Skeletal muscle satellite cell (primary cell): ENCODE measurements around the gene CLINT1.

ENCODE experiments used
- H3K27me3 ChIP-seq: 2 replicates; pipeline ENCODE4 v1.7.0; 2013; ENCODE audit warnings: low read length; ENCODE audit not compliant: control insufficient read depth, insufficient read depth
- H3K36me3 ChIP-seq: 2 replicates; pipeline ENCODE4 v1.7.0; 2013; ENCODE audit warnings: mild to moderate bottlenecking, control low read depth, low read length; ENCODE audit not compliant: insufficient read depth
- H3K4me1 ChIP-seq: 2 replicates; pipeline ENCODE4 v1.7.0; 2013; ENCODE audit warnings: low read length; ENCODE audit not compliant: control insufficient read depth, insufficient read depth
- H3K4me2 ChIP-seq: 2 replicates; pipeline ENCODE4 v1.7.0; 2013; ENCODE audit warnings: mild to moderate bottlenecking, low read length
- H3K4me3 ChIP-seq: 2 replicates; pipeline ENCODE4 v1.7.0; 2013; ENCODE audit warnings: low read length
- H3K9ac ChIP-seq: 2 replicates; pipeline ENCODE4 v1.7.0; 2013; ENCODE audit warnings: mild to moderate bottlenecking, low read depth, low read length, moderate library complexity
- H3K9me3 ChIP-seq: replicated peaks from 2 replicates; pipeline ENCODE4 v1.7.0; 2013; ENCODE audit warnings: mild to moderate bottlenecking, control low read depth, low read length

The CLINT1 gene

GRCh38 chr5:157817387-157817702 is 41.6 kb downstream of the CLINT1 start:
- peaks cover 28% of the 10 kb centered on the region for H3K36me3 ChIP-seq
- H3K9ac ChIP-seq = no peak overlapping the region
- H3K27me3 ChIP-seq = no peaks in the 10 kb centered on the region
- H3K9me3 ChIP-seq = no peaks in the 10 kb centered on the region
- no peak overlapping the region for H3K4me2 ChIP-seq
- H3K4me1 ChIP-seq = peaks cover 26% of the 10 kb centered on the region
- H3K4me3 ChIP-seq = no peak overlapping the region

DNA sequence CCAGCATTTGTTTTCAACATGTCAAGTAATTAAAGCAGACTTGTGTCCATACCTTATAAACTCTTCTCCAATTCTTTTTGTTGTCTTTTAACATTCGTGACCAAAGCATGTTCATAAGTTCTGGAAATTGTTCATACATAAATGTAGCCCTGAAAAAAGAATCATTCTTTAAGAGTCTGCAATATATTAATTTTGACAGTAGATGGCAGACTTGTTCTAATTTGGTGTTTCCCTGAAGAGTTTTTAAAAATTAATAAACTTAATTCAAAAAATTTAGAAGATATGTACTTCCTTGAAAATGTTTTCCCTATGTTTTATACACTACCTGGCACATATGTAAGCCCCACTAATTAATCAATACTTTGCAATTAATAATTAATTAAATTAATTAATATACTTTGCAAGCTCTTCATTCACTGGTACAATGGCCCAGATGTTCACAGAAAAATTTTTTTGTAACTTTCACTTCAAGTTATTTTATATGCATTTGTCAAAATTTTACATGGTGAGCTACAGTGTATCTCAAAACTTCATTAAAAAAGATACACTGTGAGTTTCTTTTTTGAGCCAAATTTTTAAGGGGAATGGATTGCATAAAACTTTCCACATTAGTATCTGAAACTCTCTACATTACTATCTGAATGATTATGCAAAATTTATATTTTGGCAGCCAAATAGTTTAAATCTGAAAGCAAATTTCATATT is 42.1 kb downstream of the CLINT1 start:
- H3K4me2 ChIP-seq = no peak overlapping the region
- no peaks in the 10 kb centered on the region for H3K27me3 ChIP-seq
- no peaks in the 10 kb centered on the region for H3K9me3 ChIP-seq

DNA sequence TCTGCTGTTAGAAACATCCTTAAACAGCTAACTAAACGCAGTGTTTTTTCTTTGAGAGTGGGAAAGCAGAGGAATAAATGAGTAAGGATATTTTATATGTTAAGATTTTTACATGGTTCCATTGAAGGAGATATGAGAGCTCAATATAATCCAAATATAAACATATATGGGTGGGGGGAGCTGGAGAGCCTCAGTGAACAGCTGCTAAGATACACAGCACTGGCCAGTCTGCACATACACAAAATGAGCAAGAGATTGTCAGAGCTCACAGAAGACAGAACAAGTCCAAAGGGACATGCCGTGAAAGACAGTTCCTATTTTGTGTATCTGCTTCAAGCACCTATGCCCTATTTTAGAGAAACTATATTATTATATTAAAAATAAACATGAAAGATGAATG is 46.9 kb downstream of the CLINT1 start:
- Histone ChIP-seq H3K9me3 (no peaks in the 10 kb centered on the region), H3K36me3 (peaks cover 60% of the 10 kb centered on the region), H3K9ac (no peak overlapping the region), H3K4me3 (no peak overlapping the region), H3K27me3 (no peaks in the 10 kb centered on the region), H3K4me2 (no peak overlapping the region), H3K4me1 (peaks cover 8% of the 10 kb centered on the region)

More for the DNA sequence above, 42.1 kb downstream of the CLINT1 start:
- Histone ChIP-seq H3K4me1 (peaks cover 21% of the 10 kb centered on the region), H3K36me3 (peaks cover 33% of the 10 kb centered on the region), H3K9ac (no peak overlapping the region), H3K4me3 (no peak overlapping the region)

GRCh38 chr5:157808043-157808442 is 50.9 kb downstream of the CLINT1 start:
- H3K4me1 ChIP-seq = no peaks in the 10 kb centered on the region
- H3K9ac ChIP-seq = no peak overlapping the region
- no peak overlapping the region for H3K4me2 ChIP-seq
- peaks cover 66% of the 10 kb centered on the region for H3K36me3 ChIP-seq
- H3K4me3 ChIP-seq = no peak overlapping the region
- H3K9me3 ChIP-seq = no peaks in the 10 kb centered on the region
- no peaks in the 10 kb centered on the region for H3K27me3 ChIP-seq

GRCh38 chr5:157802736-157803135 is 56.2 kb downstream of the CLINT1 start:
- no peaks in the 10 kb centered on the region for H3K4me1 ChIP-seq
- no peak overlapping the region for H3K4me2 ChIP-seq
- H3K4me3 ChIP-seq = no peak overlapping the region
- H3K9ac ChIP-seq = no peak overlapping the region
- no peaks in the 10 kb centered on the region for H3K27me3 ChIP-seq
- peaks cover 37% of the 10 kb centered on the region for H3K36me3 ChIP-seq
- H3K9me3 ChIP-seq = no peaks in the 10 kb centered on the region

DNA sequence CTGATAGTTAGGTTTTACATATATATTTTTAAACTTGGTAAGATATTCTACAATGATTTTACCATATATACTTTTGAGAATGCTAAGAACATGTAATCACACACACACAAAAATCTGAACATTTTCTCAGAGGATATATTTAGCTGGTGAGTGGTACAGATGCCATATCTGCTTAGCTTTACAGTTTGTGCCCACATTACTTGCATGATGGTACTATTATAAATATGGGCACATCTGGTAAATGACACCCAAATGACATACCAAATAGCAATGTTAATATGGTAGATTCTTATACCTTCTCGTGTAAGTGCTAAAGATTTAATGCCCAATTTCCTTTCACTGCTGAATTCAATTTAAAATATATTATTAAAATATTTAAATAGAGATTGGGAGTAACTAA is 58.8 kb downstream of the CLINT1 start:
- Histone ChIP-seq H3K9me3 (no peaks in the 10 kb centered on the region), H3K4me3 (no peak overlapping the region), H3K36me3 (peaks cover 27% of the 10 kb centered on the region), H3K4me1 (no peaks in the 10 kb centered on the region), H3K9ac (no peak overlapping the region), H3K27me3 (no peaks in the 10 kb centered on the region), H3K4me2 (no peak overlapping the region)

DNA sequence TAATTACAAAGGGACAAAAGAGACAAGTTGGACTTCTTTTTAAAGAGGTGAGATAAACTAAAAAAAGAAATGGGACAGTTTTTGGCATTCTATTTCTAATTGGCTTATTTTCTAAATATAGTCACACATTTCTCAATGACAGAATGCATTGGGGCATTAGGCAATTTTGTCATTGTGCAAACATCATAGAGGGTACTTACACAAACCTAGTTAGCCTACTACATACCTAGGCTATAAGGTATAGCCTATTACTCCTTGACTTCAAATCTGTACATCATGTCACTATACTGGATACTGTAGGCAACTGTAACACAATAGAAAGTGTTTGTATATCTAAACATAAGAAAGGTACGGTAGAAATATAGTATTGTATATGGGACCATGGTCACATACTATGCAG is 59.4 kb downstream of the CLINT1 start:
- Histone ChIP-seq H3K27me3 (no peaks in the 10 kb centered on the region), H3K36me3 (peaks cover 23% of the 10 kb centered on the region), H3K4me3 (no peak overlapping the region), H3K9ac (no peak overlapping the region), H3K4me1 (no peaks in the 10 kb centered on the region), H3K9me3 (no peaks in the 10 kb centered on the region), H3K4me2 (no peak overlapping the region)

DNA sequence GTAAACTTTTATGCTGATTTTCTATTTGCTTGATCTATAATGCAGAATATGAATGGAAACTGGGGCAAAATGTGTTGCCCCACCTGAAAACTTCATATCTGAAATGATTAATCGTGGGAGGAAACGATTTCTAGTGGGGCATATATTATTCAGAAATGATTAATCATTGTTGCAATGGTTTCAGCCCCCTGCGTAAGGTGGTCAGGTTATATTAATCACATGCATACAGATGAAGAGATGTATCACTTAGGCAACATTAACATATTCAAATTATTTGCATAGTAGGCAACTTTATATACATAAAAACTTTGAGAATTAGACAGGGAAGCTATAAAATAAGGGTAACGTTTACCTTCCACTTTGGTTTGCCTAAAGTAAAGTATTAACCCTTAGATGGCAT is 65.6 kb downstream of the CLINT1 start:
- no peak overlapping the region for H3K4me3 ChIP-seq
- H3K4me2 ChIP-seq = no peak overlapping the region
- H3K9ac ChIP-seq = no peak overlapping the region
- H3K27me3 ChIP-seq = no peaks in the 10 kb centered on the region
- no peaks in the 10 kb centered on the region for H3K4me1 ChIP-seq
- no peaks in the 10 kb centered on the region for H3K9me3 ChIP-seq
- H3K36me3 ChIP-seq = peaks cover 41% of the 10 kb centered on the region

DNA sequence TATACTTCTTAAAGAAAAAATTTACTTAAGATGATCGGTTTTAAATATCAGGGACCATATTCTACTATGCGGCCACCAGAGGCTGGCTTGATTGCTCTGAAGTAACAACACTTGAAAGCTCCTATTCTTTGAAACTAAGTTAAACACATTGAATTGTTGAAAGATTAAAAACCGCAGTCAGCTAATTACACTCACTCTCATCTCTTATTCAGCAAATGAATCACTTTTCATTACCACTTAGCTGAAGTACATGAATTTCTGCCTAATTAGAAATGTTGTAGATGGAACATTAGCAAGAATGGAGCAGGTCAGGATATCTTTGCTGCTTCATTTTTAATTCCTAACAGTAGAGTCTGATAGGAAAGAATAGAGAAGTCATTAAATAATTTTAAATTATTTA is 73.1 kb downstream of the CLINT1 start:
- no peaks in the 10 kb centered on the region for H3K4me1 ChIP-seq
- no peaks in the 10 kb centered on the region for H3K27me3 ChIP-seq
- no peak overlapping the region for H3K9ac ChIP-seq
- no peaks in the 10 kb centered on the region for H3K9me3 ChIP-seq
- H3K4me3 ChIP-seq = no peak overlapping the region
- H3K4me2 ChIP-seq = no peak overlapping the region
- H3K36me3 ChIP-seq = peaks cover 48% of the 10 kb centered on the region

GRCh38 chr5:157779221-157779620 is 79.7 kb downstream of the CLINT1 start:
- no peak overlapping the region for H3K4me2 ChIP-seq
- no peaks in the 10 kb centered on the region for H3K4me1 ChIP-seq
- no peaks in the 10 kb centered on the region for H3K9me3 ChIP-seq
- no peak overlapping the region for H3K9ac ChIP-seq
- H3K4me3 ChIP-seq = no peak overlapping the region
- no peaks in the 10 kb centered on the region for H3K27me3 ChIP-seq
- H3K36me3 ChIP-seq = peaks cover 7% of the 10 kb centered on the region

- Histone ChIP-seq H3K9me3 (no peaks in the 10 kb centered on the region), H3K4me1 (no peaks in the 10 kb centered on the region), H3K27me3 (no peaks in the 10 kb centered on the region), H3K4me3 (no peak overlapping the region), H3K4me2 (no peak overlapping the region), H3K36me3 (no peaks in the 10 kb centered on the region), H3K9ac (no peak overlapping the region)
Observed at GRCh38 chr5:157778121-157778805, 80.7 kb downstream of the CLINT1 start.

DNA sequence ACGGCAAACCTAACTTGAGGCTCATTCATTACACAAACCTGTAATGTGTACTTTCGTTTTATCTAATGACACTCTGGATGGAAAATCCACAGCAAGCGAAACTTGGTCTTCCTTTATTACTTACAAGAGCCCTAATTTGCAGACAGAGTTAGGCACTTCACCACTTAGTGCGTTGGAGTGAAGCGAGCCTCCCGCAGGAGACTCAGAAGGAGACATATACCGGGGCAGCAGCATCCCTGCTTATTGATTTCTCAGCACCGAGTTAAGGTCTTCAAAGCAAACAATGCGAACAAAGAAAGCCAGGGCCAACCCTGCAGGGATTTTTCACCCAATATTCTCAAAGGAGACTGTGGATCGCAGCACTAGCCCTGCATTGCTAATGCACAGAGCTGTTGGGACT is 86.8 kb downstream of the CLINT1 start:
- Histone ChIP-seq H3K9me3 (no peaks in the 10 kb centered on the region), H3K27me3 (no peaks in the 10 kb centered on the region), H3K4me2 (no peak overlapping the region), H3K4me1 (peaks cover 9% of the 10 kb centered on the region), H3K9ac (no peak overlapping the region), H3K36me3 (no peaks in the 10 kb centered on the region), H3K4me3 (no peak overlapping the region)
